Stimulated activated CD4-positive, alpha-beta T cell treated with anti-CD3 and anti-CD28 coated beads, Interleukin-1b, Interleukin-23, amount 100 ng/mL, for 24 hours (primary cell): Measurements from ENCODE around the gene EFNA3.

Experiments
- DNase-seq, 4 experiments: peaks; one replicate each; pipeline ENCODE4 v3.0.0-alpha.2; 2020; ENCODE audit warnings: low read depth in 4 of 4, low spot score in 1 of 4

Gene EFNA3

DNA sequence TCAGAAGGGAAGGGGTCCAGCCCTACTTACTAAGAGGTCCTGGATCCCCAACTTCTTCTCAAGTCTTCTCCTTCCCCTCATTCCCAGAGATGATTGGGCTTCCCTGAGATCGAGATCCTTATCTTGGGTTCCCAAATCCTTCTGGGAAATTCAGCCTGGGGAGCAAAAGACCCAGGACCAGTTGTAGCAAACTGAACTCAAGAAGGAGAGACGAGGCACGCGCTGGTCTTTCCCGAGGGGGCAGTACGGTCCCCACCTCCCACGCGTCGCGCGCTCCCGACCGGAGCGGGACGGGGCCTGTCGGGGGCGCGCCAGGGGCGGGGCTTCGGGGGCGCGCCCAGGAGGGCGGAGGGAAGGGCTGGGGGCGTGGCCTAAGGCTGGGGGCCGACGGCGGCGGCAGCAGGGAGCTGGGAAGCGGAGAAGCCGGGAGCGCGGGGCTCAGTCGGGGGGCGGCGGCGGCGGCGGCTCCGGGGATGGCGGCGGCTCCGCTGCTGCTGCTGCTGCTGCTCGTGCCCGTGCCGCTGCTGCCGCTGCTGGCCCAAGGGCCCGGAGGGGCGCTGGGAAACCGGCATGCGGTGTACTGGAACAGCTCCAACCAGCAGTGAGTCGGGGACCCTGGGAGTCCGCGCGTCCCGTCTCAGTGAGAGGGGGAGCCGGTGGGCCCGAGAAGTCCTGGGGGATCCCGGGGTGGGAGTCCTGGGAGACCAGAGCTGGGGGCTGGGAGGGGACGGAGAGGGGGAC is at the start of gene EFNA3:
EFNA3 (plus strand) TSS at position 369 of the 741 bp plus-strand sequence; CDS start at position 474, 105 bp downstream.
- peak in 2 of 4 experiments; percentile 50 to 62 for DNase-seq

GRCh38 chr1:155029513-155030242 is 49.0 kb upstream of the EFNA3 start:
- DNase-seq = no peak

DNA sequence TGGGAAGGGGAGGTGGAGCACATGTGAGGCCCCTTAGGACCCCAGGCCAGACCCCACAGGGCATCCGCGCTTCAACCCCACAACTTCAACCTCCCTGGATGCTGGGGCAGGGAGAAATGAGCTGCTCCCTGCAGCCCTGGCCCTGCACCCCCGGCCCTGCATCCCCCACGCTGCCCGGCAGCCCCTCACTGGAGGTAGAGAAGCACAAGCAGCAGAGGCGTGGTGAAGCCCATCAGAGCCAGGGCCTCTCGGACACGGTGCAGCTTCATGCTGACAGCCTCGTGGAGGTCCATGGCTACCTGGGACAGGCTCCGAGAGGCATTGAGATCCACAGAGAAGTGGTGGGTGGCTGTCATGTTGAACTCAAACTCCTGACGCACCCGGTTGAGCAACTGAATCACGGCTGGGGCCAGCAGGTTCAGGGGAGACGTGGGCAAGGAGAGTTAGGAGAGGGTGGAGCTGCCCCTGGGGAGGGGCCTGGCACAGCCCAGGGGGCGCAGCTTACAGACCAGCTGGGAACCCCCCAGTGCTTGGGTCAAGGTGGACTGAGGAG is 48.3 kb upstream of the EFNA3 start:
- no peak for DNase-seq

GRCh38 chr1:155030899-155031298 is 47.7 kb upstream of the EFNA3 start:
- DNase-seq = no peak

GRCh38 chr1:155032886-155033285 is 45.8 kb upstream of the EFNA3 start:
- no peak for DNase-seq

GRCh38 chr1:155033524-155033923 is 45.1 kb upstream of the EFNA3 start, which contains the start of the genes DCST1 and DCST2:
Gene DCST1, plus strand, starts transcription at chr1:155033824. Its CDS starts 213 bp downstream, at chr1:155034037.
Gene DCST2, minus strand, starts transcription at chr1:155033781. Its CDS starts 80 bp downstream, at chr1:155033701.
- DNase-seq = no peak

DNA sequence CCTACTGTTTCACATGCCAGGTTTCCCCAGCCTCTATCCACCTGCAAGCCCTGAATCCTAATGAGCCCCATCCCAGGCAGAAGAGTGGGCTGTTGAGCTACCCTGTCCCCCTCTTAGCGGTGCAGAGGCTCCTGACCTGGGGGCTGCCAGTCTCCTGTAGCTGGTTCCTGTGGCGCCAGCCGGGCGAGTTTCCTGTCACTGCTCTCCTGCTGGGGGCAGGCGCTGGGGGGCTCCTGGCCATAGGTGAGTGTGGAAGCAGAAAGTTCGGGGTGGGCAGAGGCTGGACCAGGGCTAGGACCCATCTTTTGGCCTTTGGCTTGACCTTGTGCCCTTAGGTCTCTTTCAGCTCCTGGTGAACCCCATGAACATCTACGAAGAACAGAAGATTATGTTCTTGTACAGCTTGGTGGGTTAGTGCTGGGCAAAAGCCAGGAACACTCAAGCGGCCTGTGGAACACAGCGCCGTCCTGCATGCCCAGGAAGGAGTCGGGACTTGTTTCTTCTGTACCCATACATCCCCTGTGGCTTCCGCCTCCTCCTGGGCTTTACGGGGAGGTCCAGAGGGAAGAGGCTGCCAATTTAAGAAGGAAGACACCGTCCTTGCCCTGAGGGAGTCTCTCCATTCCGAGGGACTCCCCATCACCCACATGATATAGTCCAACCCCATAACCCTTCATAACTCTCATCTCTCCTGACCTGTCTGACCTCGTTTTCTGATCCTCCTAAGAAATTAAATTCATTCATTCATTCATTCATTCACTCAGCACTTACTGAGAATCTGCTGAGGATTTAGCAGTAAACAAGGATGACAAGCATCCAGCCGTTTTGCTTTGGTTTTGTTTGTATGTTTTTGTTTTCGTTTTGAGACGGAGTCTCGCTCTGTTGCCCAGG is 44.1 kb upstream of the EFNA3 start:
- DNase-seq = no peak

DNA sequence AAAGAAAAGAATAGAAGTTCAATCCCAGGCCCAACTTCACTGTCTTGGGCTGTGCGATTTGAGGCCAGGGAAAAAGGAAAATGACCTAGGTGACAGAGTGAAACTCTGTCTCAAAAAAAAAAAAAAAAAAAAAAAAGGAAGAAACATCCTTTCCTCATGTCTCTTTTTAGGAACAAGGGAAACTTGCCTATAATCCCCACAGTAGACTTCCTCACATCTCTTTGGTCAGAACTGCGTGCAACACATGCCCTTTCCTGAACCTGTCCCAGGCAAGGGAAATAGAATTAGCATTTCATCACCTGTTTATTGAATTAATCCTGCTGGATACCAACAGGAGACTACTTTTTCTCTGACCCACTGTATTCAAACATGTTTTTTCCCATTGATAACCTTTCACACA is 42.7 kb upstream of the EFNA3 start:
- no peak for DNase-seq

DNA sequence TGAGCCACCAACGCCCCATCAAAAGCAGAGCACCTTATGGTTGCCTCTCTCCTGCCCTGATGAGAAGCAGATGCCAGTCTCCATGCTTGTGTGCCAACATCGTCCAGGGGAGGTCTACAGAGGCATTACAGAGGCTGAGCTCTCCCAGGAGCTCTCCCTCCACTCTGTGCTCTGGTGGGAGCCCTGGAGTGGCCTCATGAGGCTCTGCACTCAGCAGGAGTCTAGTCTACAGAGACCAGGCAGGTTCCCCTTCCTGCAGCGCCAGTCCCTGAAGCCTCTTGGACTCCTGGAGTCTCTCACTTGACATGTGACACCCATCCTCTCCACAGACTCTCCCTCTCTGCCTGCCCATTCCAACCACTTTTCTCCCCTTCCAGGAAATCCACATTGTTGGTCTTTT is 41.6 kb upstream of the EFNA3 start:
- no peak for DNase-seq

- no peak for DNase-seq
Measured at GRCh38 chr1:155037851-155038441, 40.7 kb upstream of the EFNA3 start.

GRCh38 chr1:155038602-155039307 is 39.9 kb upstream of the EFNA3 start:
- no peak for DNase-seq

DNA sequence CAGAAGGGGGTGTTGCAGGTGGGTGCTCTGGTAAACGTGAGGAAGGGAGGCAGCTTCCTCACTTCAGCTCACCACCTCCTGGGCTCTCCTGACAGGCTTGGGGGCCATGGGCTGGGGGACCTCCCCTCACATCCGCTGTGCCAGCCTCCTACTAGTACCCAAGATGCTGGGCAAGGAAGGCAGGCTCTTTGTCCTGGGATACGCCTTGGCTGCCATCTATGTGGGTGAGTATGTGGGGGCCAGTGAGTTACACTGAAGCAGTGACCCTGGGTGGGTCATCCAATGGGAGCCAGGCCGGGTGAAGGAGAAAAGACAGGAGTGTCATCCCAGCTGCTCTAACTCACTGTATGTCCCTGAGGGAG is 39.3 kb upstream of the EFNA3 start:
- DNase-seq = no peak

DNA sequence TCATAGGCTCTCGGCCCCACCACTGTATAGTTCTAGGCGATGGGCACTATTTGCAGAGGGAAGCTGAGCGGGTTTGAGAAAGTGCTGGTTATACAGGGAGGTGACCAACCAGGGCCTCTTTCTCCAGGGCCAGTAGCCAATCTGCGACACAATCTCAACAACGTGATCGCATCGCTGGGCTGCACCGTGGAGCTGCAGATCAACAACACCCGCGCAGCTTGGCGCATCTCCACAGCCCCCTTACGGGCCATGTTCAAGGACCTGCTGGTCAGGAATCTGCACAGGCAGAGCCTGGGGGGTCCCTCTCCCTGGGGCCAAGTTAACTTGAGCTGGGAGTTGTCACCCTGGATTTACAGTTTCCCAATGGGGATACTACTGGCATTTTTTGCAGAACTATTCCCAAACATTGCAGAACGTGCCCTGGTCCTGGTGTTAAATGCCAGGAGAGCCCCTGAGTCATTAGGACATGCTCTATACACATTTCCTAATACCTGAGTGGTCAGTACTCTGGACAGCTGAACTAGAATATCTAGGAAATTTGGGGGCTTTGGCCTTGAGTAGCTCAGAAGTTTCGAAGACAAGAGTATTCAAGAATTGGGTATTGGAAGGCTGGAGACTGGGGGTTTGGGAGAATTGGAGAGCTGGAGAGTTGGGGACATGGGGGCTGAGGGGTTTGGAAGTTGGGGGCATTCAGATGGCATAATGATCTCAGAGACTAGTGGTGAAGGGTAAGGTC is 38.1 kb upstream of the EFNA3 start:
- DNase-seq = no peak

DNA sequence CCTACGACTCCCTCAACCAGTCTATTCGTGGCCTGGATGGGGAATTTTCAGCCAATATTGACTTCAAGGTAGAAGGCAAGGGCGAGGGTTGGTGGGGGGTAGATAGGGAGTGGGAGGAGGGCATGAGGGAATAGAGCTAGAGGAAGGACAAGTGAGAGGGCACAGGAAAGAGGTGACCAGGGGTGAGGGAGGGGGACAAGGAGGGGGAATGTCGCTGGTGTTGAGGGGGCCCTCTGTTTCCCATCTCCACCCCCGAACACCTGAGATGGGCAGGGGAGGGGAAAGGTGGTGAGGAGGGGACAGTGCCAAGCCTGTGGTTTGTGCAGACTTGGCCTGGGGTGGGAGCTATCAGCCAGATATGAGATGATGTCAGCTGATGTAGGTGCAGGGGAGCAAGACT is 35.8 kb upstream of the EFNA3 start:
- DNase-seq = no peak

GRCh38 chr1:155043301-155043702 is 35.3 kb upstream of the EFNA3 start:
- no peak for DNase-seq

DNA sequence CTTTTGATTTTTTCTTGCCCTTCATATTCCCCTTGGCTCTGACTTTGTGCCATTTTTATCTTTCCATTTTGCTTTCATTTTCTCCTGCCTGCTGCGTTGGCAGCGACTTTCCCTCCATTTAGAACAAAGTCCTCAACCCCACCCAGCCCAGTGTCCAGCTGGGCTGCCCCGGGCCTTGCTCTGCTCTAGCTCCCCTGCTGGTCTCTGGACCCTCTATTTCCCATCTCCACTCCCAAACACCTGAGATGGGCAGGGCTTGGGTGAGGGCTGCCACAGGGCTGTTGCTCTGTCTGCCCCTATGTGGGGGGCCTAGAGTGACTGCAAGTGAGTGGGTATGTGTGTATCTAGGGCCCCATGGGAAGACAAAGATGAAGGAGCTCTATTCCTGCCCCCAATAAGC is 34.8 kb upstream of the EFNA3 start:
- no peak for DNase-seq

DNA sequence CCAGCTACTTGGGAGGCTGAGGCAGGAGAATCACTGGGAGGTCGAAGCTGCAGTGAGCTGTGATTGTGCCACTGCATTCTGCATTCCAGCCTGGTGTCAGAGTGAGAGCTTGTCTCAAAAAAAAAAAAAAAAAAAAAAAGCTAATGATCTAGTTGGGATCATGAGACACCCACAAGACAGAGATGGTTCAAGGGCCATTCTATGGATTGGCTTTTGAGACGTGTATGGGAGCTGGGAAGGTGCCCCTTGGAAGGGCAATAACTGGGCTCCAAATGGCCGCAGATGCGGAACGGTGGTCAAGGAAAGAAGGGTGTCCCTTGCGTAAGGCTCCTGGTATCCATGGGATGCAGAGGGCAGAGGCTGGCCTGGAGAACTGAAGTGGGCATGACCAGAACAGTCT is 34.3 kb upstream of the EFNA3 start:
- no peak for DNase-seq

- peak in 1 of 4 experiments; percentile 42 for DNase-seq
Measured at GRCh38 chr1:155044812-155045657, 33.6 kb upstream of the EFNA3 start.
